Psoas muscle (tissue), 8 donors: ENCODE results near the gene KMO. TPM values are rescaled to one million over a fixed set of nuclear protein-coding genes. Genes with fewer than 3 reads are reported as not detected.

ENCODE experiments used
- ATAC-seq, 4 donors: fragments of 200-7000 bp; cut with Tn5 transposase; one replicate each; pipeline ENCODE4 v1.9.1; 2020; ENCODE audit warnings: moderate library complexity in 3 of 4, mild to moderate bottlenecking in 2 of 4
- DNase-seq, 2 donors: peaks; one replicate each; pipeline ENCODE4 v3.0.0-alpha.2; 2020
- H3K27ac ChIP-seq: fragments of 200-600 bp; one replicate; pipeline ENCODE4 v1.8.0; 2022
- H3K27me3 ChIP-seq, 3 donors: fragments of 200-600 bp in 1 of 3; one replicate each; pipeline versions ENCODE4 v1.6.1 to v1.8.0; 2013 to 2022; ENCODE audit warnings: low read length in 2 of 3, mild to moderate bottlenecking in 2 of 3, moderate library complexity in 1 of 3; ENCODE audit not compliant: insufficient read depth in 3 of 3
- H3K36me3 ChIP-seq, 2 donors: fragments of 200-600 bp in 1 of 2; one replicate each; pipeline versions ENCODE4 v1.6.1 to v1.8.0; 2013 to 2022; ENCODE audit warnings: low read depth in 1 of 2, mild to moderate bottlenecking in 1 of 2, moderate library complexity in 1 of 2; ENCODE audit not compliant: insufficient read depth in 1 of 2
- H3K4me1 ChIP-seq: fragments of 200-600 bp; one replicate; pipeline ENCODE4 v1.8.0; 2022
- H3K4me3 ChIP-seq: fragments of 200-600 bp; one replicate; pipeline ENCODE4 v1.8.0; 2022; ENCODE audit warnings: mild to moderate bottlenecking
- H3K9me3 ChIP-seq: fragments of 200-600 bp; one replicate; pipeline ENCODE4 v1.8.0; 2022
- CTCF ChIP-seq: fragments of 200-600 bp; IDR thresholded peaks from one replicate; pipeline ENCODE4 v1.8.0; 2022; ENCODE audit warnings: antibody characterized with exemption
- WGBS, 3 donors: extraction: QIAGEN DNeasy Blood & Tissue Kit; methylation state at CpG; one replicate each; pipeline versions ENCODE4 v1.1.6 to v1.1.7; 2013; 5-methylcytosine and 5-hydroxymethylcytosine counted together
- intact Hi-C, 2 donors: fragments of 100-400 bp; cut with DNase I; formaldehyde crosslinking; loops; one replicate each; pipeline versions ENCODE4 v1.11.0 to v1.14.2; 2022
- polyA plus RNA-seq, 3 donors: library from polyadenylated mRNA; stranded (reverse); fragments of 200-250 nt; gene quantifications; one replicate each; pipeline ENCODE4 v1.2.3, GENCODE V29; 2013
- total RNA-seq, 4 donors: library from RNA; stranded (reverse); fragmentation: NEBNext Ultra II Directional in 2 of 4; extraction: Animal tissue kit (Norgen Biotek cat#: 25700) in 2 of 4; gene quantifications; one replicate each; pipeline versions ENCODE4 v1.2.1 to v1.2.4, GENCODE V29; 2021 to 2023
- donor health status: healthy with polysubstance abuse.
- donor health status: DM: no; HTN: no; CAD: no; lungs with moderate emphysema.
- donor health status: Bipolar disorder and iron deficiency.
- donor health status: healthy.
- donor health status: DM: yes; HTN: yes; CAD: no.
- donor health status: DM: no; HTN: no; CAD: no.
- donor health status: DM: no; HTN: no; CAD: no.
- donor health status: DM: yes; HTN: yes; CAD: no.

The KMO gene
- total and polyA plus RNA-seq, 7 donors: 0.03 to 0.21 (median 0.06) TPM; not detected in 2

- WGBS, 3 donors: 83 to 91% (median 87%) methylated on average over 3 of the region's 3 CpGs
- H3K4me1 ChIP-seq: no peaks in the 10 kb centered on the region
These were observed 23.3 kb downstream of the KMO start for GRCh38 chr1:241555526-241555925.

GRCh38 chr1:241557031-241557430, 24.9 kb downstream of the KMO start:
- H3K4me1 ChIP-seq: no peaks in the 10 kb centered on the region
- intact Hi-C loops: no loop called here
- no peaks in the 10 kb centered on the region for H3K27me3 ChIP-seq
- no peak overlapping the region for H3K27ac ChIP-seq
- TF ChIP-seq CTCF: no peak
- no peak for DNase-seq
- H3K36me3 ChIP-seq: no peaks in the 10 kb centered on the region
- H3K4me3 ChIP-seq: no peak overlapping the region
- 72 to 80% (median 80%) methylated on average over 5 of the region's 5 CpGs for WGBS, 3 donors
- H3K9me3 ChIP-seq: no peaks in the 10 kb centered on the region
- no peak for ATAC-seq

More at GRCh38 chr1:241555526-241555925, 23.3 kb downstream of the KMO start:
- no peak overlapping the region for H3K27ac ChIP-seq
- no peaks in the 10 kb centered on the region for H3K36me3 ChIP-seq
- intact Hi-C loops: no loop called here
- TF ChIP-seq CTCF: no peak
- H3K9me3 ChIP-seq: no peaks in the 10 kb centered on the region
- H3K27me3 ChIP-seq: no peaks in the 10 kb centered on the region
- ATAC-seq: no peak
- no peak for DNase-seq
- H3K4me3 ChIP-seq: no peak overlapping the region

- Histone ChIP-seq H3K27ac (no peak overlapping the region), H3K36me3 (no peaks in the 10 kb centered on the region), H3K4me1 (no peaks in the 10 kb centered on the region), H3K4me3 (no peak overlapping the region), H3K27me3 (no peaks in the 10 kb centered on the region), H3K9me3 (no peaks in the 10 kb centered on the region)
- 75 to 79% (median 77%) methylated on average over 5 of the region's 5 CpGs for whole genome bisulfite sequencing, 3 donors
- DNase-seq (no peak), ATAC-seq (no peak)
- intact Hi-C loops: no loop called here
- TF ChIP-seq CTCF: no peak
These were observed 25.5 kb downstream of the KMO start for GRCh38 chr1:241557551-241558193.

GRCh38 chr1:241560146-241560848, 28.1 kb downstream of the KMO start:
- Histone ChIP-seq H3K9me3 (no peaks in the 10 kb centered on the region), H3K36me3 (no peaks in the 10 kb centered on the region), H3K4me1 (no peaks in the 10 kb centered on the region), H3K27ac (no peak overlapping the region), H3K27me3 (no peaks in the 10 kb centered on the region), H3K4me3 (no peak overlapping the region)
- no peak for TF ChIP-seq CTCF
- no peak for DNase-seq
- WGBS, 3 donors: 41 to 46% (median 43%) methylated on average over 4 of the region's 4 CpGs
- intact Hi-C loops: no loop called here
- no peak for ATAC-seq
